Measurements from ENCODE around the gene IQSEC3.

DNA sequence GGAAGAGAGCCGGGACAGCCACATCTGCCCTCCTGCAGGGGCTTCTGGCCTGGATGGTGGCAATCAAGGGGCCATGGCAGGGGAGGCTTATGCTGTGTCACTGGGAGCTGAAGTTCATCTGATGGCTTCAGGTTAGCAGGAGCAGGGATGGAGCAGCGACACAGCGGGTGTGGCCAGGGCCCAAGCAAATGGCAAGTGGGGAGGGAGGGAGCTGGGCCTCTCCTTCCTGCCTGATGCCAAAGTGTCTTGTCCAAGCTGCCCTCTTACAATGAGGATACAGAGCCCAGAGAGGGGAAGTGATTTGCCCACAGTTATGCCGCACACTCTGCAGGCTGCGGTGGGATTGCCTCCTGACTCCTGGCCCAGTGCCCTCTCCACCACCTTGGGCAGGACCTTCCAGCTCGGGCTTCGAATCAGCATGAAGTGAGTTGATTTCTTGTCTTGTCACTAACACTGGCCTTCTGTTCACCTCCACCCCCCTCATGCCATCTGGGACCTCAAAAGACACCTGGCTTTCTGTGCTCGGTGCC lies 51.3 kb downstream of the IQSEC3 start:
- TF ChIP-seq POLR2A (IDR thresholded peaks at IDR 0.05; ENCODE audit: low read depth, low read length) (no peak), POLR2AphosphoS5 (IDR thresholded peaks at IDR 0.05; ENCODE audit: low read depth, low read length) (no peak)
